ENCODE measurements around the gene BARHL2. TPM values are rescaled to one million over a fixed set of nuclear protein-coding genes. Genes with fewer than 3 reads are reported as not detected.

Gene BARHL2
- total RNA-seq, 6 donors from 2014 or later: not detected

DNA sequence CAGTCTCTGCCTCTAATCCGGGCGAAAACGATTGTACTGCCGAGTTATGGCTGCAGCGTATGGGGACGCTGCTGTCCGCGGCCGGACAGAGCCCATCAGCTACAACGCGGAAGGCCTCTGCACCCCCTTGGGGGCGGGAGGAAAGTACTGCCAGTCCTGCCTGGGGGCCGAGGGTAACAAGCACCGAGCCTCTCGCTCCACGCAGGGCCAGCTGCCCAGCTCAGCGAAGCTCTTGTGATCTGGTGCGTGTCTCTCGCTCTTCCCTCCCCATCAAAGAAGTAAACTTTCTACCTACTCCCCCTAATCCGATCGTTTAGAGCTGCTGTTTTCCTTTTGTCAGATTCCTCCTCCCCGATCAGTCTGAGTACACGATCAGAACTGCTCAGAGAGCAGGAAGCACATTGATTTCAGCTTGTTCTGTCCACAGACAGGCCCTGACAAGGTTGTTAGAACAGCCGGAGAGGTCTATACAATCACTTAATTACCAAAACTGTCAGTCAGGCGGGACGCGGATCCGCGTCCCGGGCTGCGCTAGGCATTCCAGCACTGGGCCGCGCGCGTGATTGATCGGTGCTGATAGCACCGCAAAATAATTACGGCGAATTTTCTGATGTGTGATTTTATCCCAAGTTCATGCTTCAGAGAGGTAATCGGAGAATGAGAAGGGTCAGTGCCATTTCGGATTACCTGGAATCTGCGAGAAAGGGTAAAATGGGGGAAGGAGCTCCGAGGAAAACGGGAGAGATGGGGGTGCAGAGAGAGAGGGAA, 8.7 kb upstream of the BARHL2 start:
- Histone ChIP-seq H3K27me3 (peaks cover 0 to 93% (median 54%) of the 10 kb centered on the region in 4 donors), H3K4me1 (peaks cover 38 to 70% (median 46%) of the 10 kb centered on the region in 4 donors), H3K36me3 (no peaks in the 10 kb centered on the region), H3K4me3 (peak overlapping the region in 2 of 4 donors; percentile 13), H3K9me3 (no peaks in the 10 kb centered on the region), H3K27ac (no peak overlapping the region)
- DNase-seq (peak in 1 of 2 donors; percentile 62), ATAC-seq (ENCODE audit: low FRiP score in 2 of 2) (peak in 1 of 2 donors; percentile 28)
- WGBS, 2 donors: 6 to 9% methylated on average over 22 to 44 of the region's 44 CpGs
- TF ChIP-seq POLR2AphosphoS5 (IDR thresholded peaks at IDR 0.05): no peak
- TF ChIP-seq, protein P1, sequence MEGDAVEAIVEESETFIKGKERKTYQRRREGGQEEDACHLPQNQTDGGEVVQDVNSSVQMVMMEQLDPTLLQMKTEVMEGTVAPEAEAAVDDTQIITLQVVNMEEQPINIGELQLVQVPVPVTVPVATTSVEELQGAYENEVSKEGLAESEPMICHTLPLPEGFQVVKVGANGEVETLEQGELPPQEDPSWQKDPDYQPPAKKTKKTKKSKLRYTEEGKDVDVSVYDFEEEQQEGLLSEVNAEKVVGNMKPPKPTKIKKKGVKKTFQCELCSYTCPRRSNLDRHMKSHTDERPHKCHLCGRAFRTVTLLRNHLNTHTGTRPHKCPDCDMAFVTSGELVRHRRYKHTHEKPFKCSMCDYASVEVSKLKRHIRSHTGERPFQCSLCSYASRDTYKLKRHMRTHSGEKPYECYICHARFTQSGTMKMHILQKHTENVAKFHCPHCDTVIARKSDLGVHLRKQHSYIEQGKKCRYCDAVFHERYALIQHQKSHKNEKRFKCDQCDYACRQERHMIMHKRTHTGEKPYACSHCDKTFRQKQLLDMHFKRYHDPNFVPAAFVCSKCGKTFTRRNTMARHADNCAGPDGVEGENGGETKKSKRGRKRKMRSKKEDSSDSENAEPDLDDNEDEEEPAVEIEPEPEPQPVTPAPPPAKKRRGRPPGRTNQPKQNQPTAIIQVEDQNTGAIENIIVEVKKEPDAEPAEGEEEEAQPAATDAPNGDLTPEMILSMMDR (IDR thresholded peaks at IDR 0.05): no peak
- no peak for TF ChIP-seq EP300 (IDR thresholded peaks at IDR 0.05)
- no peak for TF ChIP-seq POLR2A (IDR thresholded peaks at IDR 0.05)

DNA sequence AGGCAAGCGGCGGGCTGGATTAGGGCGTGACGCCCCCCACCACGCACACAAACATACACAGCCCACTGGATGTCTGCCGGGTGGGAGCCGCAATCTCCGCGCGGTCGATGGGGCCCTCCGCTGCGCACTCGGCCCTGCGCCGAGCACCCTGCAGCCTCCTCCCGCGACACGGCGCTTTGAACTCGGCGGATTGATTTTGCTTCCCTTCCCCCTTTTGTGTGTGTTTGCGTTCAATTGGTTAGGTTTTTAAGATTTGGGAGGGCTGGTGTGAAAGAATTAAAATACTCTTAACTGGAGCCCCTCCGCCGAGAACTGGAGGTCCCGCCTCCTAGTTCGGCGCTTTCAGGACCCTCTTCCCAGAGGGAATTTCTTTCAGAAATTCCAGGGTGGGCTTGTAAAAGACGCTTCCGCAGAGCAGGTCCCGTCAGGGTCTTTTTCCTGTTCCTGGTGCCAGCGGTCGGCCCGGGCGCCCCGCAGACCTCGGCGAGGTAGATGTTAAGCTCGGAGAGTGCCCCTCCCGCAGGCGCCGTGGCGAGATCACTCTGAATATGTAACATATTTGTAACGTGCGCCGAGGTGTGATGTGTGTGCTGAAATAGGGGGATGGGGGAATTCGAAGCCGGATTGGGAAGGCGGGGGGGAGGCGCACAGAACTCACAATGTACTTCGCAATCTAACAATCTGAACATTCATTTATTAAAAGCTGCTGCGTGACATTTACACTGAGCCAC, 8.0 kb upstream of the BARHL2 start:
- ATAC-seq (ENCODE audit: low FRiP score in 2 of 2) (no peak), DNase-seq (peak in 1 of 2 donors; percentile 80)
- peaks cover 0 to 88% (median 52%) of the 10 kb centered on the region in 4 donors for H3K27me3 ChIP-seq
- no peak overlapping the region for H3K27ac ChIP-seq
- H3K4me3 ChIP-seq: peak overlapping the region in 2 of 4 donors; percentile 13
- WGBS, 2 donors: 11 to 12% methylated on average over 52 of the region's 52 CpGs
- TF ChIP-seq, protein P1 (IDR thresholded peaks at IDR 0.05): no peak
- no peak for TF ChIP-seq POLR2AphosphoS5 (IDR thresholded peaks at IDR 0.05)
- no peak for TF ChIP-seq EP300 (IDR thresholded peaks at IDR 0.05)
- TF ChIP-seq POLR2A (IDR thresholded peaks at IDR 0.05): no peak
- H3K9me3 ChIP-seq: no peaks in the 10 kb centered on the region
- no peaks in the 10 kb centered on the region for H3K36me3 ChIP-seq
- peaks cover 32 to 62% (median 43%) of the 10 kb centered on the region in 4 donors for H3K4me1 ChIP-seq

DNA sequence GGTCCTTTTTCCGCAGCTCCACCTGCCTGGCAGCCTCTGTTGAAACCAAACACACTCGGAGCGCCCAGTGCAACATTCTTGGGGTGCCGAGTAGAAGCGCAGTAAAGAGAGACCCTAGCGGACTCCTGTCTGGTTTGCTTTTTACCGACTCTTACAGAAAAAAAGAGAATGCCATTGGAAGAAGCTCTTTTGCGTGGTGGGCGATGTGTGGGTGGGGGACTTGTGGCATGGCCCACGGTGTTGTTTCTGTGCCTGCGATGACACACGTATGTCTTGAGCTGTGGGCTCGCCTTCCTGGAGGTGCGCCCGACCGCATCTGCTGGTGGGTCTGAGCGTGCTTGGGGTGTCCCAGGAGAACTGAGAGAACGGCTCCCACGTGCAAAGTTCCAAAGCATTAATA, 7.3 kb upstream of the BARHL2 start:
- Histone ChIP-seq H3K36me3 (no peaks in the 10 kb centered on the region), H3K27ac (no peak overlapping the region), H3K9me3 (no peaks in the 10 kb centered on the region), H3K4me1 (peaks cover 32 to 59% (median 36%) of the 10 kb centered on the region in 4 donors), H3K27me3 (peaks cover 0 to 88% (median 52%) of the 10 kb centered on the region in 4 donors), H3K4me3 (no peak overlapping the region)
- no peak for ATAC-seq (ENCODE audit: low FRiP score in 2 of 2)
- 16 to 18% methylated on average over 16 to 19 of the region's 19 CpGs for WGBS, 2 donors
- peak in 1 of 2 donors; percentile 41 for DNase-seq
- TF ChIP-seq POLR2AphosphoS5 (IDR thresholded peaks at IDR 0.05): no peak
- TF ChIP-seq POLR2A (IDR thresholded peaks at IDR 0.05): no peak
- TF ChIP-seq, protein P1 (IDR thresholded peaks at IDR 0.05): no peak
- TF ChIP-seq EP300 (IDR thresholded peaks at IDR 0.05): no peak

DNA sequence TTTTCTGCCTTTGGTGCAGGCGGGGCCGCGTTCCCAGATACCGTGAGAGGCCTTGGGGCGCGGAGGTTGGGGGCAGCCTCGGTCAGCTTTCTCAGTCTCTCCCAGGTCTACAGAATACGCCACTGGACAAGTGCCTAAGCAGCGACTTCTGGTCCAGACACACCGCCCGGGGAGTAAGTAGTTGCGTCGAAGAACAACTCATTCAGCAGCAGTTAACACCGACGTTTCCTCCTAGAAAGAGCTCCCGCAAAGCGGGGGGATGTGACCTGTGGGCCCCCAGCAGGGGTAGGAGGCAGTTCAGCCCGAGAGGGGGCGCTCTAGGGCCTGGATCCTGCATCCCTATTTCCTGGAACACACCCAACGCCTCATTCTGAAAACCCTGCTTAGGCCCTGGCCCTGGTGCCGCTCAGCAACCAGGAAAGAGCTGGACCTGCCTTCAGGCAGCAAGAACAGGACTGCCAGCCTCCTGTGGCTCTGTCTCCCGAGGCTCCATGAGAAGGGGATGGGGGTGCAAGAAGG, 6.5 kb upstream of the BARHL2 start:
- no peaks in the 10 kb centered on the region for H3K9me3 ChIP-seq
- ATAC-seq (ENCODE audit: low FRiP score in 2 of 2) (no peak), DNase-seq (peak in 1 of 2 donors; percentile 37)
- 2 to 8% methylated on average over 6 to 22 of the region's 22 CpGs for WGBS, 2 donors
- no peaks in the 10 kb centered on the region for H3K36me3 ChIP-seq
- H3K27me3 ChIP-seq: peaks cover 0 to 87% (median 53%) of the 10 kb centered on the region in 4 donors
- TF ChIP-seq EP300 (IDR thresholded peaks at IDR 0.05) (no peak), POLR2A (IDR thresholded peaks at IDR 0.05) (no peak), POLR2AphosphoS5 (IDR thresholded peaks at IDR 0.05) (no peak)
- TF ChIP-seq, protein P1 (IDR thresholded peaks at IDR 0.05): no peak
- no peak overlapping the region for H3K27ac ChIP-seq
- peaks cover 32 to 59% (median 37%) of the 10 kb centered on the region in 4 donors for H3K4me1 ChIP-seq
- peak overlapping the region in 3 of 4 donors; percentile 14 to 47 (median 39) for H3K4me3 ChIP-seq
